ENCODE measurements around the gene GMDS. TPM values are rescaled to one million over a fixed set of nuclear protein-coding genes. Genes with fewer than 3 reads are reported as not detected.

The GMDS gene
- total and polyA plus RNA-seq, 2 experiments from 2014 or later = 3.0 to 12.6 TPM

- H3F3A ChIP-seq (ENCODE audit: insufficient read depth) = no peaks in the 10 kb centered on the region
- no peak overlapping the region for H2AFZ ChIP-seq
- no peak overlapping the region for H3K4me3 ChIP-seq
- 84 to 88% methylated on average over 4 of the region's 4 CpGs for WGBS, 2 experiments (ENCODE audit: low coverage in 1 of 2, low lambda C conversion rate in 2 of 2, missing lambda C conversion rate in 2 of 2)
- no peak for DNase-seq
- no peaks in the 10 kb centered on the region for H3K4me1 ChIP-seq (ENCODE audit: insufficient read depth)
- H4K20me1 ChIP-seq (ENCODE audit: insufficient read depth) = no peaks in the 10 kb centered on the region
- H3K9ac ChIP-seq = no peak overlapping the region
- H3K9me3 ChIP-seq (ENCODE audit: low read depth) = no peaks in the 10 kb centered on the region
- H3K27ac ChIP-seq = no peak overlapping the region
- H3K9me2 ChIP-seq (ENCODE audit: insufficient read depth) = no peaks in the 10 kb centered on the region
- H3K79me2 ChIP-seq (ENCODE audit: insufficient read depth) = no peaks in the 10 kb centered on the region
- H3K4me2 ChIP-seq (ENCODE audit: unreplicated experiment) = no peak overlapping the region
- H3K27me3 ChIP-seq (replicated peaks; ENCODE audit: insufficient read depth) = peaks cover 3% of the 10 kb centered on the region
- H3K36me3 ChIP-seq (ENCODE audit: low read depth) = no peaks in the 10 kb centered on the region
- TF ChIP-seq EZH2 (IDR thresholded peaks at IDR 0.05; ENCODE audit: insufficient read depth, poor library complexity, severe bottlenecking) (no peak), EZH2phosphoT487 (IDR thresholded peaks at IDR 0.05; ENCODE audit: insufficient read depth, low read depth) (no peak)
- in situ Hi-C loops (cut with MboI) = no loop called here
Observed at GRCh38 chr6:1631251-1631650, 614.2 kb downstream of the GMDS start.

GRCh38 chr6:1630771-1631217, 614.6 kb downstream of the GMDS start:
- Histone ChIP-seq H3K4me2 (ENCODE audit: unreplicated experiment) (no peak overlapping the region), H3K9me3 (ENCODE audit: low read depth) (no peaks in the 10 kb centered on the region), H3F3A (ENCODE audit: insufficient read depth) (no peaks in the 10 kb centered on the region), H4K20me1 (ENCODE audit: insufficient read depth) (no peaks in the 10 kb centered on the region), H2AFZ (no peak overlapping the region), H3K27me3 (replicated peaks; ENCODE audit: insufficient read depth) (peaks cover 8% of the 10 kb centered on the region), H3K4me3 (no peak overlapping the region), H3K36me3 (ENCODE audit: low read depth) (no peaks in the 10 kb centered on the region), H3K4me1 (ENCODE audit: insufficient read depth) (no peaks in the 10 kb centered on the region), H3K79me2 (ENCODE audit: insufficient read depth) (no peaks in the 10 kb centered on the region), H3K9ac (no peak overlapping the region), H3K9me2 (ENCODE audit: insufficient read depth) (no peaks in the 10 kb centered on the region), H3K27ac (no peak overlapping the region)
- TF ChIP-seq EZH2phosphoT487 (IDR thresholded peaks at IDR 0.05; ENCODE audit: insufficient read depth, low read depth) (no peak), EZH2 (IDR thresholded peaks at IDR 0.05; ENCODE audit: insufficient read depth, poor library complexity, severe bottlenecking) (no peak)
- 88 to 89% methylated on average over 11 of the region's 11 CpGs for WGBS, 2 experiments (ENCODE audit: low coverage in 1 of 2, low lambda C conversion rate in 2 of 2, missing lambda C conversion rate in 2 of 2)
- in situ Hi-C loops (cut with MboI) = no loop called here
- DNase-seq = no peak

- WGBS, 2 experiments (ENCODE audit: low coverage in 1 of 2, low lambda C conversion rate in 2 of 2, missing lambda C conversion rate in 2 of 2) = 96% methylated on average over 10 of the region's 10 CpGs
- Histone ChIP-seq H3K9me3 (ENCODE audit: low read depth) (no peaks in the 10 kb centered on the region), H3F3A (ENCODE audit: insufficient read depth) (no peaks in the 10 kb centered on the region), H3K4me2 (ENCODE audit: unreplicated experiment) (no peak overlapping the region), H3K27me3 (replicated peaks; ENCODE audit: insufficient read depth) (peaks cover 11% of the 10 kb centered on the region), H3K27ac (no peak overlapping the region), H3K9ac (no peak overlapping the region), H3K4me1 (ENCODE audit: insufficient read depth) (no peaks in the 10 kb centered on the region), H3K4me3 (no peak overlapping the region), H3K9me2 (ENCODE audit: insufficient read depth) (no peaks in the 10 kb centered on the region), H2AFZ (no peak overlapping the region), H3K36me3 (ENCODE audit: low read depth) (no peaks in the 10 kb centered on the region), H4K20me1 (ENCODE audit: insufficient read depth) (no peaks in the 10 kb centered on the region), H3K79me2 (ENCODE audit: insufficient read depth) (no peaks in the 10 kb centered on the region)
- DNase-seq = no peak
- no peak for TF ChIP-seq EZH2 (IDR thresholded peaks at IDR 0.05; ENCODE audit: insufficient read depth, poor library complexity, severe bottlenecking)
- no peak for TF ChIP-seq EZH2phosphoT487 (IDR thresholded peaks at IDR 0.05; ENCODE audit: insufficient read depth, low read depth)
- in situ Hi-C loops (cut with MboI) = no loop called here
Observed at GRCh38 chr6:1630212-1630770, 615.1 kb downstream of the GMDS start.

GRCh38 chr6:1629316-1629715, 616.1 kb downstream of the GMDS start:
- Histone ChIP-seq H3K4me2 (ENCODE audit: unreplicated experiment) (no peak overlapping the region), H3K36me3 (ENCODE audit: low read depth) (no peaks in the 10 kb centered on the region), H3K9ac (no peak overlapping the region), H3K9me3 (ENCODE audit: low read depth) (no peaks in the 10 kb centered on the region), H3K27me3 (replicated peaks; ENCODE audit: insufficient read depth) (peaks cover 12% of the 10 kb centered on the region), H3K9me2 (ENCODE audit: insufficient read depth) (no peaks in the 10 kb centered on the region), H3K27ac (no peak overlapping the region), H3K4me1 (ENCODE audit: insufficient read depth) (no peaks in the 10 kb centered on the region), H3K4me3 (no peak overlapping the region), H3K79me2 (ENCODE audit: insufficient read depth) (no peaks in the 10 kb centered on the region), H3F3A (ENCODE audit: insufficient read depth) (no peaks in the 10 kb centered on the region), H4K20me1 (ENCODE audit: insufficient read depth) (no peaks in the 10 kb centered on the region), H2AFZ (no peak overlapping the region)
- no peak for DNase-seq
- TF ChIP-seq EZH2 (IDR thresholded peaks at IDR 0.05; ENCODE audit: insufficient read depth, poor library complexity, severe bottlenecking) (no peak), EZH2phosphoT487 (IDR thresholded peaks at IDR 0.05; ENCODE audit: insufficient read depth, low read depth) (no peak)
- in situ Hi-C loops (cut with MboI) = no loop called here
- WGBS, 2 experiments (ENCODE audit: low coverage in 1 of 2, low lambda C conversion rate in 2 of 2, missing lambda C conversion rate in 2 of 2) = 95% methylated on average over 14 of the region's 14 CpGs
